OCI-LY1 (cell line): ENCODE measurements around the gene CLDN5.

Experiments
- H2AFZ ChIP-seq: fragments of 200-600 bp; sonication (generic), shearing (Covaris generic); 2 replicates; pipeline ENCODE4 v1.6.0; 2014; ENCODE audit warnings: antibody characterized with exemption, mild to moderate bottlenecking, low read length
- H3F3A ChIP-seq: fragments of 200-600 bp; sonication (generic), shearing (Covaris generic); 2 replicates; pipeline ENCODE4 v1.6.0; 2014; ENCODE audit warnings: mild to moderate bottlenecking, antibody characterized with exemption, low read length, moderate library complexity; ENCODE audit not compliant: insufficient read depth
- H3K27ac ChIP-seq: fragments of 200-600 bp; sonication (generic); 2 replicates; pipeline ENCODE4 v1.5.1; 2014; ENCODE audit warnings: low read length, mixed run types, mild to moderate bottlenecking, low read depth; ENCODE audit not compliant: poor library complexity, severe bottlenecking
- H3K27me3 ChIP-seq: fragments of 200-600 bp; sonication (generic); 2 replicates; pipeline ENCODE4 v1.6.0; 2014; ENCODE audit warnings: antibody characterized with exemption, mild to moderate bottlenecking, low read length, moderate library complexity; ENCODE audit not compliant: insufficient read depth
- H3K36me3 ChIP-seq: fragments of 200-600 bp; sonication (generic); 2 replicates; pipeline ENCODE4 v1.6.1; 2014; ENCODE audit warnings: mild to moderate bottlenecking, antibody characterized with exemption, low read length, moderate library complexity, mixed read lengths; ENCODE audit not compliant: insufficient read depth
- H3K4me1 ChIP-seq: fragments of 200-600 bp; sonication (generic); 2 replicates; pipeline ENCODE4 v1.5.1; 2014; ENCODE audit warnings: mild to moderate bottlenecking, low read length, moderate library complexity; ENCODE audit not compliant: insufficient read depth, severe bottlenecking
- H3K4me2 ChIP-seq: fragments of 200-600 bp; sonication (generic), shearing (Covaris generic); 2 replicates; pipeline ENCODE4 v1.6.1; 2014; ENCODE audit warnings: low read length
- H3K4me3 ChIP-seq: fragments of 200-600 bp; sonication (generic); 2 replicates; pipeline ENCODE4 v1.5.1; 2014; ENCODE audit warnings: low read length, low read depth, mild to moderate bottlenecking, mixed read lengths; ENCODE audit not compliant: poor library complexity, severe bottlenecking
- H3K79me2 ChIP-seq: fragments of 200-600 bp; shearing (Covaris generic); 2 replicates; pipeline ENCODE4 v1.6.1; 2016; ENCODE audit warnings: mixed run types, low read length, mixed read lengths; ENCODE audit not compliant: insufficient read depth
- H3K9ac ChIP-seq: fragments of 200-600 bp; sonication (generic), shearing (Covaris generic); 2 replicates; pipeline ENCODE4 v1.6.1; 2014; ENCODE audit warnings: mild to moderate bottlenecking, low read length, mixed read lengths
- H3K9me2 ChIP-seq: fragments of 200-600 bp; sonication (generic), shearing (Covaris generic); 2 replicates; pipeline ENCODE4 v1.6.1; 2014; ENCODE audit warnings: low read depth, mild to moderate bottlenecking, low read length, mixed read lengths
- H3K9me3 ChIP-seq: fragments of 200-600 bp; shearing (Covaris generic); 2 replicates; pipeline ENCODE4 v1.6.1; 2014; ENCODE audit warnings: low read length, mixed read lengths
- H4K20me1 ChIP-seq: fragments of 200-600 bp; sonication (generic), shearing (Covaris generic); 2 replicates; pipeline ENCODE4 v1.6.0; 2016; ENCODE audit warnings: mild to moderate bottlenecking, low read length; ENCODE audit not compliant: insufficient read depth
- CTCF ChIP-seq: fragments of 200-600 bp; sonication (generic), shearing (Covaris generic); IDR thresholded peaks from 2 replicates; pipeline ENCODE4 v1.5.1; 2017; ENCODE audit warnings: mild to moderate bottlenecking, antibody characterized with exemption, low read length, moderate library complexity, mixed read lengths
- EZH2 ChIP-seq: fragments of 200-600 bp; sonication (generic), shearing (Covaris generic); IDR thresholded peaks from 2 replicates; pipeline ENCODE4 v1.8.0; 2017; ENCODE audit warnings: borderline replicate concordance, mixed run types, mild to moderate bottlenecking, antibody characterized with exemption, low read length, moderate library complexity, mixed read lengths

Gene CLDN5

GRCh38 chr22:19510919-19511341 is 13.3 kb downstream of the CLDN5 start:
- no peak for TF ChIP-seq EZH2
- no peak for TF ChIP-seq CTCF
- Histone ChIP-seq H2AFZ (no peak overlapping the region), H4K20me1 (no peaks in the 10 kb centered on the region), H3K79me2 (no peaks in the 10 kb centered on the region), H3F3A (no peaks in the 10 kb centered on the region), H3K27me3 (no peaks in the 10 kb centered on the region), H3K4me3 (no peak overlapping the region), H3K4me2 (no peak overlapping the region), H3K9me3 (no peaks in the 10 kb centered on the region), H3K36me3 (peaks cover 78% of the 10 kb centered on the region), H3K9ac (no peak overlapping the region), H3K4me1 (no peaks in the 10 kb centered on the region), H3K9me2 (no peaks in the 10 kb centered on the region), H3K27ac (no peak overlapping the region)

GRCh38 chr22:19509923-19510322 is 14.3 kb downstream of the CLDN5 start:
- Histone ChIP-seq H2AFZ (no peak overlapping the region), H3F3A (no peaks in the 10 kb centered on the region), H3K9me3 (no peaks in the 10 kb centered on the region), H3K36me3 (peaks cover 79% of the 10 kb centered on the region), H4K20me1 (no peaks in the 10 kb centered on the region), H3K27me3 (no peaks in the 10 kb centered on the region), H3K79me2 (no peaks in the 10 kb centered on the region), H3K27ac (no peak overlapping the region), H3K4me1 (no peaks in the 10 kb centered on the region), H3K9ac (no peak overlapping the region), H3K9me2 (no peaks in the 10 kb centered on the region), H3K4me2 (no peak overlapping the region), H3K4me3 (no peak overlapping the region)
- TF ChIP-seq CTCF = no peak
- TF ChIP-seq EZH2 = no peak

GRCh38 chr22:19509191-19509590 is 15.0 kb downstream of the CLDN5 start:
- Histone ChIP-seq H3K36me3 (peaks cover 72% of the 10 kb centered on the region), H3F3A (no peaks in the 10 kb centered on the region)
- TF ChIP-seq CTCF (no peak), EZH2 (no peak)

More at GRCh38 chr22:19509191-19509590, 15.0 kb downstream of the CLDN5 start:
- H3K27me3 ChIP-seq = no peaks in the 10 kb centered on the region
- no peaks in the 10 kb centered on the region for H3K4me1 ChIP-seq
- H2AFZ ChIP-seq = no peak overlapping the region
- H3K4me3 ChIP-seq = no peak overlapping the region
- H3K9ac ChIP-seq = no peak overlapping the region
- no peaks in the 10 kb centered on the region for H3K79me2 ChIP-seq
- no peaks in the 10 kb centered on the region for H3K9me3 ChIP-seq
- H3K4me2 ChIP-seq = no peak overlapping the region
- no peaks in the 10 kb centered on the region for H3K9me2 ChIP-seq
- no peak overlapping the region for H3K27ac ChIP-seq
- no peaks in the 10 kb centered on the region for H4K20me1 ChIP-seq
